ENCODE results near the gene PSD2. TPM values are rescaled to one million over a fixed set of nuclear protein-coding genes. Genes with fewer than 3 reads are reported as not detected.

Gene PSD2
- total and polyA plus RNA-seq, 2 of the 13 experiments (the other 11 are each of a cell fraction or from before 2014, with no cell fraction given): 0.07 TPM; not detected in 1

DNA sequence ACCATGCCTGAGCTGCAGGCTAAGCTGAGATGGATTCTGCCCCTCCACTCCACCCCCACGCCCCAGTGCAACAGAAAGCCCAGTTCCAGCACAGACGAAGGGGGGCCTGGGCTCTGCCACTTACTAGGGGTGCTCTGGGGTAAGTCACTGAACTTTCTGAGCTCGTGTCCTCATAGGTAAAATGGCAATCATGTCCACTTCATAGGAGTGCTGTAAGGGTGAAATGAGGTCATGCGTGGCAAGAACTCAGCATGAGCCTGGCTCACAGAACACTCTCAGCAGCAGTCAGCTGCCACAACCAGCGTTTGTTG, 8.4 kb upstream of the PSD2 start:
- H3K4me3 ChIP-seq (replicated peaks in 1 of 3; ENCODE audit: insufficient read depth in 1 of 3, low read depth in 2 of 3, low read length in 3 of 3): peak overlapping the region in 1 of 3 experiments; percentile 84; a peak in 1 of 6 replicates

More for the DNA sequence above, 8.4 kb upstream of the PSD2 start:
- Histone ChIP-seq H3K36me3 (replicated peaks in 1 of 2; ENCODE audit: control insufficient read depth in 1 of 2, insufficient read depth in 2 of 2, low read length in 2 of 2) (no peaks in the 10 kb centered on the region), H3K9ac (ENCODE audit: insufficient read depth, low read depth, low read length) (no peak overlapping the region), H3K27ac (ENCODE audit: extremely low read length, insufficient read depth, low read length) (no peak overlapping the region), H3K9me3 (ENCODE audit: low read length) (no peaks in the 10 kb centered on the region), H3K79me2 (ENCODE audit: insufficient read depth, low read length) (no peaks in the 10 kb centered on the region), H3K4me2 (ENCODE audit: low read depth, low read length) (peak overlapping the region; percentile 100), H3K4me1 (ENCODE audit: insufficient read depth, low read length) (peaks cover 14% of the 10 kb centered on the region), H4K20me1 (ENCODE audit: insufficient read depth, low read length) (no peaks in the 10 kb centered on the region), H2AFZ (ENCODE audit: low read length) (no peak overlapping the region), H3K27me3 (ENCODE audit: control insufficient read depth in 1 of 2, insufficient read depth in 2 of 2, low read length in 2 of 2) (peaks cover 4 to 34% of the 10 kb centered on the region in 2 experiments; a peak in 4 of 5 replicates)
- FAIRE-seq (no peak), DNase-seq (ENCODE audit: low spot score) (no peak), ATAC-seq (peak; percentile 6)
- in situ Hi-C loops (cut with HindIII; ENCODE audit: extremely low pct_ligation_motif_present, low pct_unique_long_range_greater_than_20kb): loop anchor here (5.0 kb wide), 3 partner anchors 55 to 360 kb away; no protein-coding TSS in a partner anchor
- BruUV-seq (replicated peaks): no TSS peak
- ChIA-PET POLR2A (interaction anchor here (1.4 to 1.6 kb wide), 3 partner anchors 11 to 61 kb away, joined by 3 to 5 read pairs (median 3); no protein-coding TSS in a partner anchor), CTCF (ENCODE audit: low intra/inter-chr PET ratio, low total read pairs) (interaction anchor here (2.1 to 3.6 kb wide), 4 partner anchors 57 to 370 kb away, joined by 9 to 45 read pairs (median 30); no protein-coding TSS in a partner anchor)
- TF ChIP-seq, protein P1, sequence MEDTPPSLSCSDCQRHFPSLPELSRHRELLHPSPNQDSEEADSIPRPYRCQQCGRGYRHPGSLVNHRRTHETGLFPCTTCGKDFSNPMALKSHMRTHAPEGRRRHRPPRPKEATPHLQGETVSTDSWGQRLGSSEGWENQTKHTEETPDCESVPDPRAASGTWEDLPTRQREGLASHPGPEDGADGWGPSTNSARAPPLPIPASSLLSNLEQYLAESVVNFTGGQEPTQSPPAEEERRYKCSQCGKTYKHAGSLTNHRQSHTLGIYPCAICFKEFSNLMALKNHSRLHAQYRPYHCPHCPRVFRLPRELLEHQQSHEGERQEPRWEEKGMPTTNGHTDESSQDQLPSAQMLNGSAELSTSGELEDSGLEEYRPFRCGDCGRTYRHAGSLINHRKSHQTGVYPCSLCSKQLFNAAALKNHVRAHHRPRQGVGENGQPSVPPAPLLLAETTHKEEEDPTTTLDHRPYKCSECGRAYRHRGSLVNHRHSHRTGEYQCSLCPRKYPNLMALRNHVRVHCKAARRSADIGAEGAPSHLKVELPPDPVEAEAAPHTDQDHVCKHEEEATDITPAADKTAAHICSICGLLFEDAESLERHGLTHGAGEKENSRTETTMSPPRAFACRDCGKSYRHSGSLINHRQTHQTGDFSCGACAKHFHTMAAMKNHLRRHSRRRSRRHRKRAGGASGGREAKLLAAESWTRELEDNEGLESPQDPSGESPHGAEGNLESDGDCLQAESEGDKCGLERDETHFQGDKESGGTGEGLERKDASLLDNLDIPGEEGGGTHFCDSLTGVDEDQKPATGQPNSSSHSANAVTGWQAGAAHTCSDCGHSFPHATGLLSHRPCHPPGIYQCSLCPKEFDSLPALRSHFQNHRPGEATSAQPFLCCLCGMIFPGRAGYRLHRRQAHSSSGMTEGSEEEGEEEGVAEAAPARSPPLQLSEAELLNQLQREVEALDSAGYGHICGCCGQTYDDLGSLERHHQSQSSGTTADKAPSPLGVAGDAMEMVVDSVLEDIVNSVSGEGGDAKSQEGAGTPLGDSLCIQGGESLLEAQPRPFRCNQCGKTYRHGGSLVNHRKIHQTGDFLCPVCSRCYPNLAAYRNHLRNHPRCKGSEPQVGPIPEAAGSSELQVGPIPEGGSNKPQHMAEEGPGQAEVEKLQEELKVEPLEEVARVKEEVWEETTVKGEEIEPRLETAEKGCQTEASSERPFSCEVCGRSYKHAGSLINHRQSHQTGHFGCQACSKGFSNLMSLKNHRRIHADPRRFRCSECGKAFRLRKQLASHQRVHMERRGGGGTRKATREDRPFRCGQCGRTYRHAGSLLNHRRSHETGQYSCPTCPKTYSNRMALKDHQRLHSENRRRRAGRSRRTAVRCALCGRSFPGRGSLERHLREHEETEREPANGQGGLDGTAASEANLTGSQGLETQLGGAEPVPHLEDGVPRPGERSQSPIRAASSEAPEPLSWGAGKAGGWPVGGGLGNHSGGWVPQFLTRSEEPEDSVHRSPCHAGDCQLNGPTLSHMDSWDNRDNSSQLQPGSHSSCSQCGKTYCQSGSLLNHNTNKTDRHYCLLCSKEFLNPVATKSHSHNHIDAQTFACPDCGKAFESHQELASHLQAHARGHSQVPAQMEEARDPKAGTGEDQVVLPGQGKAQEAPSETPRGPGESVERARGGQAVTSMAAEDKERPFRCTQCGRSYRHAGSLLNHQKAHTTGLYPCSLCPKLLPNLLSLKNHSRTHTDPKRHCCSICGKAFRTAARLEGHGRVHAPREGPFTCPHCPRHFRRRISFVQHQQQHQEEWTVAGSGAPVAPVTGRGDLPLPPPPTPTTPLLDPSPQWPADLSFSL (CRISPR knock-in tag; IDR thresholded peaks at IDR 0.05): peak; percentile 47; the same call in 1 of the 2 replicates
- TF ChIP-seq NR2C2 (CRISPR knock-in tag; IDR thresholded peaks at IDR 0.05; ENCODE audit: borderline replicate concordance) (no peak), KMT2B (CRISPR knock-in tag; IDR thresholded peaks at IDR 0.05) (no peak), CHCHD3 (CRISPR knock-in tag; IDR thresholded peaks at IDR 0.05) (no peak), ZNF629 (CRISPR knock-in tag; conservative IDR thresholded peaks at IDR 0.05) (no peak), RBAK (CRISPR knock-in tag; IDR thresholded peaks at IDR 0.05) (no peak), NR2F1 (CRISPR knock-in tag; IDR thresholded peaks at IDR 0.05) (no peak)
- TF ChIP-seq, protein P2, sequence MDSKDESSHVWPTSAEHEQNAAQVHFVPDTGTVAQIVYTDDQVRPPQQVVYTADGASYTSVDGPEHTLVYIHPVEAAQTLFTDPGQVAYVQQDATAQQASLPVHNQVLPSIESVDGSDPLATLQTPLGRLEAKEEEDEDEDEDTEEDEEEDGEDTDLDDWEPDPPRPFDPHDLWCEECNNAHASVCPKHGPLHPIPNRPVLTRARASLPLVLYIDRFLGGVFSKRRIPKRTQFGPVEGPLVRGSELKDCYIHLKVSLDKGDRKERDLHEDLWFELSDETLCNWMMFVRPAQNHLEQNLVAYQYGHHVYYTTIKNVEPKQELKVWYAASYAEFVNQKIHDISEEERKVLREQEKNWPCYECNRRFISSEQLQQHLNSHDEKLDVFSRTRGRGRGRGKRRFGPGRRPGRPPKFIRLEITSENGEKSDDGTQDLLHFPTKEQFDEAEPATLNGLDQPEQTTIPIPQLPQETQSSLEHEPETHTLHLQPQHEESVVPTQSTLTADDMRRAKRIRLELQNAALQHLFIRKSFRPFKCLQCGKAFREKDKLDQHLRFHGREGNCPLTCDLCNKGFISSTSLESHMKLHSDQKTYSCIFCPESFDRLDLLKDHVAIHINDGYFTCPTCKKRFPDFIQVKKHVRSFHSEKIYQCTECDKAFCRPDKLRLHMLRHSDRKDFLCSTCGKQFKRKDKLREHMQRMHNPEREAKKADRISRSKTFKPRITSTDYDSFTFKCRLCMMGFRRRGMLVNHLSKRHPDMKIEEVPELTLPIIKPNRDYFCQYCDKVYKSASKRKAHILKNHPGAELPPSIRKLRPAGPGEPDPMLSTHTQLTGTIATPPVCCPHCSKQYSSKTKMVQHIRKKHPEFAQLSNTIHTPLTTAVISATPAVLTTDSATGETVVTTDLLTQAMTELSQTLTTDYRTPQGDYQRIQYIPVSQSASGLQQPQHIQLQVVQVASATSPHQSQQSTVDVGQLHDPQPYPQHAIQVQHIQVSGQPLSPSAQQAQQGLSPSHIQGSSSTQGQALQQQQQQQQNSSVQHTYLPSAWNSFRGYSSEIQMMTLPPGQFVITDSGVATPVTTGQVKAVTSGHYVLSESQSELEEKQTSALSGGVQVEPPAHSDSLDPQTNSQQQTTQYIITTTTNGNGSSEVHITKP (CRISPR knock-in tag; IDR thresholded peaks at IDR 0.05; ENCODE audit: low read depth): no peak
- intact Hi-C loops (cut with micrococcal nuclease; ENCODE audit: unreplicated experiment): loop anchor here (1.0 to 5.0 kb wide), 4 partner anchors 57 to 370 kb away; no protein-coding TSS in a partner anchor
- 0% methylated on average over 1 of the region's 5 CpGs for WGBS (ENCODE audit: low lambda C conversion rate)

All from HepG2 (cell line).